Lower leg skin (tissue), 3 donors: ENCODE results near the gene PDGFC.

ENCODE experiments used
- CTCF ChIP-seq, 3 donors: fragments of 450-650 bp; IDR thresholded peaks; one replicate each; pipeline ENCODE4 v1.5.1; 2016; ENCODE audit warnings: antibody characterized with exemption in 3 of 3, mild to moderate bottlenecking in 3 of 3, moderate library complexity in 2 of 3
- POLR2A ChIP-seq, 2 donors: fragments of 450-650 bp; IDR thresholded peaks; one replicate each; pipeline ENCODE4 v1.6.1; 2016 to 2017; ENCODE audit warnings: antibody characterized with exemption in 2 of 2, mild to moderate bottlenecking in 1 of 2, moderate library complexity in 1 of 2

- no peak for TF ChIP-seq CTCF (IDR thresholded peaks at IDR 0.05)
- no peak for TF ChIP-seq POLR2A (IDR thresholded peaks at IDR 0.05)
Observed at GRCh38 chr4:156723951-156724668, 247.5 kb downstream of the PDGFC start.
